ENCODE measurements around the gene PTGES2. TPM values are rescaled to one million over a fixed set of nuclear protein-coding genes. Genes with fewer than 3 reads are reported as not detected.

PTGES2 gene
- total and polyA plus RNA-seq, 2 of the 13 experiments (the other 11 are each of a cell fraction or from before 2014, with no cell fraction given): 63.7 to 79.8 TPM

DNA sequence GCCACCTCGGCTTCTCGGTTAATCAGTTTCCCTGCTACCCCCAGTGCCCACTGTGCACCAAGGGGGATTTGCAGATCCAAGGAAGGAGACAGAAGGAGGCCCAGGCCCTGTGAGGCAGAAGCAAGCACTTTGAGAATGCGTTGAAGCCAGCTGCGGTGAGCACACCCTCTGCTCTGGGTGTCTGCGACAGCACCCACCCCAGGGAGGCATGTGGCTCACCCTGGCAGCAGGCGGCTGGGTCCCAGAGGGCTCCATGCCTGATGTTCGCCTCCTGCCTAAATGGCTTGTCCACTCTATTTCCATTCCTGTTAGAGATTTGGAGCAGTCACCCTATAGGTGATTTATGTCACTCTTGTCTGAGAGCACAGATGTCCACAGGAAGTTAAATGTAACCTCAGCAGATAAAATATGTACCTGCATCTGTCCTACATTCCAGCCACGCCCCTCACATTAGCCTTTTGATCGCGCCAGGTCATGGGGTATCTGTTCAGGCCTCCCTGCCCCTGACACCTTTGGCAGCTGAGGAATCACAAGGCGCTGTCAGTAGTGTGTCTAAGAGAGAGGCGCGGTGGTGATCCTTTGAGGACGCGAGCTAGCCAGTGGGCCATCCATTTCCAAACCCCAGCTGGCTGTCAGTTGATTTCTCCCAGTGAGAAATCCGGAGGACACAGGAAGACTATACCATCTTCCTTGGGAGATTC lies 28.1 kb downstream of the PTGES2 start (continued):
- TF ChIP-seq ZKSCAN8 (CRISPR knock-in tag; IDR thresholded peaks at IDR 0.05; ENCODE audit: borderline replicate concordance) (no peak), NFKB2 (CRISPR knock-in tag; IDR thresholded peaks at IDR 0.05; ENCODE audit: borderline replicate concordance) (no peak), ZNF572 (CRISPR knock-in tag; IDR thresholded peaks at IDR 0.05) (no peak), NFIB (CRISPR knock-in tag; IDR thresholded peaks at IDR 0.05; ENCODE audit: borderline replicate concordance) (no peak), NRL (CRISPR knock-in tag; IDR thresholded peaks at IDR 0.05; ENCODE audit: borderline replicate concordance) (no peak), ZSCAN9 (CRISPR knock-in tag; IDR thresholded peaks at IDR 0.05; ENCODE audit: borderline replicate concordance) (no peak), ZNF138 (CRISPR knock-in tag; IDR thresholded peaks at IDR 0.05; ENCODE audit: low read depth) (no peak), ZNF264 (CRISPR knock-in tag; IDR thresholded peaks at IDR 0.05) (no peak), YEATS4 (CRISPR knock-in tag; IDR thresholded peaks at IDR 0.05; ENCODE audit: borderline replicate concordance) (no peak), ZBTB3 (CRISPR knock-in tag; IDR thresholded peaks at IDR 0.05; ENCODE audit: borderline replicate concordance, low read depth) (no peak)
- TF ChIP-seq, protein P1, sequence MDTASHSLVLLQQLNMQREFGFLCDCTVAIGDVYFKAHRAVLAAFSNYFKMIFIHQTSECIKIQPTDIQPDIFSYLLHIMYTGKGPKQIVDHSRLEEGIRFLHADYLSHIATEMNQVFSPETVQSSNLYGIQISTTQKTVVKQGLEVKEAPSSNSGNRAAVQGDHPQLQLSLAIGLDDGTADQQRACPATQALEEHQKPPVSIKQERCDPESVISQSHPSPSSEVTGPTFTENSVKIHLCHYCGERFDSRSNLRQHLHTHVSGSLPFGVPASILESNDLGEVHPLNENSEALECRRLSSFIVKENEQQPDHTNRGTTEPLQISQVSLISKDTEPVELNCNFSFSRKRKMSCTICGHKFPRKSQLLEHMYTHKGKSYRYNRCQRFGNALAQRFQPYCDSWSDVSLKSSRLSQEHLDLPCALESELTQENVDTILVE (CRISPR knock-in tag; IDR thresholded peaks at IDR 0.05): 0 out of 2 replicates have a peak, but pooled peaks have one; percentile 5
- TF ChIP-seq, protein P2, sequence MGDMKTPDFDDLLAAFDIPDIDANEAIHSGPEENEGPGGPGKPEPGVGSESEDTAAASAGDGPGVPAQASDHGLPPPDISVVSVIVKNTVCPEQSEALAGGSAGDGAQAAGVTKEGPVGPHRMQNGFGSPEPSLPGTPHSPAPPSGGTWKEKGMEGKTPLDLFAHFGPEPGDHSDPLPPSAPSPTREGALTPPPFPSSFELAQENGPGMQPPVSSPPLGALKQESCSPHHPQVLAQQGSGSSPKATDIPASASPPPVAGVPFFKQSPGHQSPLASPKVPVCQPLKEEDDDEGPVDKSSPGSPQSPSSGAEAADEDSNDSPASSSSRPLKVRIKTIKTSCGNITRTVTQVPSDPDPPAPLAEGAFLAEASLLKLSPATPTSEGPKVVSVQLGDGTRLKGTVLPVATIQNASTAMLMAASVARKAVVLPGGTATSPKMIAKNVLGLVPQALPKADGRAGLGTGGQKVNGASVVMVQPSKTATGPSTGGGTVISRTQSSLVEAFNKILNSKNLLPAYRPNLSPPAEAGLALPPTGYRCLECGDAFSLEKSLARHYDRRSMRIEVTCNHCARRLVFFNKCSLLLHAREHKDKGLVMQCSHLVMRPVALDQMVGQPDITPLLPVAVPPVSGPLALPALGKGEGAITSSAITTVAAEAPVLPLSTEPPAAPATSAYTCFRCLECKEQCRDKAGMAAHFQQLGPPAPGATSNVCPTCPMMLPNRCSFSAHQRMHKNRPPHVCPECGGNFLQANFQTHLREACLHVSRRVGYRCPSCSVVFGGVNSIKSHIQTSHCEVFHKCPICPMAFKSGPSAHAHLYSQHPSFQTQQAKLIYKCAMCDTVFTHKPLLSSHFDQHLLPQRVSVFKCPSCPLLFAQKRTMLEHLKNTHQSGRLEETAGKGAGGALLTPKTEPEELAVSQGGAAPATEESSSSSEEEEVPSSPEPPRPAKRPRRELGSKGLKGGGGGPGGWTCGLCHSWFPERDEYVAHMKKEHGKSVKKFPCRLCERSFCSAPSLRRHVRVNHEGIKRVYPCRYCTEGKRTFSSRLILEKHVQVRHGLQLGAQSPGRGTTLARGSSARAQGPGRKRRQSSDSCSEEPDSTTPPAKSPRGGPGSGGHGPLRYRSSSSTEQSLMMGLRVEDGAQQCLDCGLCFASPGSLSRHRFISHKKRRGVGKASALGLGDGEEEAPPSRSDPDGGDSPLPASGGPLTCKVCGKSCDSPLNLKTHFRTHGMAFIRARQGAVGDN (CRISPR knock-in tag; IDR thresholded peaks at IDR 0.05): peak; percentile 5; the same call in 1 of the 2 replicates
- TF ChIP-seq, protein P3, sequence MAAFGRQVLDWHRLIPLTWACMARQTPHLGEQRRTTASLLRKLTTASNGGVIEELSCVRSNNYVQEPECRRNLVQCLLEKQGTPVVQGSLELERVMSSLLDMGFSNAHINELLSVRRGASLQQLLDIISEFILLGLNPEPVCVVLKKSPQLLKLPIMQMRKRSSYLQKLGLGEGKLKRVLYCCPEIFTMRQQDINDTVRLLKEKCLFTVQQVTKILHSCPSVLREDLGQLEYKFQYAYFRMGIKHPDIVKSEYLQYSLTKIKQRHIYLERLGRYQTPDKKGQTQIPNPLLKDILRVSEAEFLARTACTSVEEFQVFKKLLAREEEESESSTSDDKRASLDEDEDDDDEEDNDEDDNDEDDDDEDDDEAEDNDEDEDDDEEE (CRISPR knock-in tag; IDR thresholded peaks at IDR 0.05): 0 out of 2 replicates have a peak, but pooled peaks have one; percentile 21
- TF ChIP-seq, protein P4, sequence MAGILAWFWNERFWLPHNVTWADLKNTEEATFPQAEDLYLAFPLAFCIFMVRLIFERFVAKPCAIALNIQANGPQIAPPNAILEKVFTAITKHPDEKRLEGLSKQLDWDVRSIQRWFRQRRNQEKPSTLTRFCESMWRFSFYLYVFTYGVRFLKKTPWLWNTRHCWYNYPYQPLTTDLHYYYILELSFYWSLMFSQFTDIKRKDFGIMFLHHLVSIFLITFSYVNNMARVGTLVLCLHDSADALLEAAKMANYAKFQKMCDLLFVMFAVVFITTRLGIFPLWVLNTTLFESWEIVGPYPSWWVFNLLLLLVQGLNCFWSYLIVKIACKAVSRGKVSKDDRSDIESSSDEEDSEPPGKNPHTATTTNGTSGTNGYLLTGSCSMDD (CRISPR knock-in tag; IDR thresholded peaks at IDR 0.05): no peak
- TF ChIP-seq, protein P5, sequence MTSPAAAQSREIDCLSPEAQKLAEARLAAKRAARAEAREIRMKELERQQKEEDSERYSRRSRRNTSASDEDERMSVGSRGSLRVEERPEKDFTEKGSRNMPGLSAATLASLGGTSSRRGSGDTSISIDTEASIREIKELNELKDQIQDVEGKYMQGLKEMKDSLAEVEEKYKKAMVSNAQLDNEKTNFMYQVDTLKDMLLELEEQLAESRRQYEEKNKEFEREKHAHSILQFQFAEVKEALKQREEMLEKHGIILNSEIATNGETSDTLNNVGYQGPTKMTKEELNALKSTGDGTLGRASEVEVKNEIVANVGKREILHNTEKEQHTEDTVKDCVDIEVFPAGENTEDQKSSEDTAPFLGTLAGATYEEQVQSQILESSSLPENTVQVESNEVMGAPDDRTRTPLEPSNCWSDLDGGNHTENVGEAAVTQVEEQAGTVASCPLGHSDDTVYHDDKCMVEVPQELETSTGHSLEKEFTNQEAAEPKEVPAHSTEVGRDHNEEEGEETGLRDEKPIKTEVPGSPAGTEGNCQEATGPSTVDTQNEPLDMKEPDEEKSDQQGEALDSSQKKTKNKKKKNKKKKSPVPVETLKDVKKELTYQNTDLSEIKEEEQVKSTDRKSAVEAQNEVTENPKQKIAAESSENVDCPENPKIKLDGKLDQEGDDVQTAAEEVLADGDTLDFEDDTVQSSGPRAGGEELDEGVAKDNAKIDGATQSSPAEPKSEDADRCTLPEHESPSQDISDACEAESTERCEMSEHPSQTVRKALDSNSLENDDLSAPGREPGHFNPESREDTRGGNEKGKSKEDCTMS (CRISPR knock-in tag; conservative IDR thresholded peaks at IDR 0.05): no peak
- TF ChIP-seq, protein P6, sequence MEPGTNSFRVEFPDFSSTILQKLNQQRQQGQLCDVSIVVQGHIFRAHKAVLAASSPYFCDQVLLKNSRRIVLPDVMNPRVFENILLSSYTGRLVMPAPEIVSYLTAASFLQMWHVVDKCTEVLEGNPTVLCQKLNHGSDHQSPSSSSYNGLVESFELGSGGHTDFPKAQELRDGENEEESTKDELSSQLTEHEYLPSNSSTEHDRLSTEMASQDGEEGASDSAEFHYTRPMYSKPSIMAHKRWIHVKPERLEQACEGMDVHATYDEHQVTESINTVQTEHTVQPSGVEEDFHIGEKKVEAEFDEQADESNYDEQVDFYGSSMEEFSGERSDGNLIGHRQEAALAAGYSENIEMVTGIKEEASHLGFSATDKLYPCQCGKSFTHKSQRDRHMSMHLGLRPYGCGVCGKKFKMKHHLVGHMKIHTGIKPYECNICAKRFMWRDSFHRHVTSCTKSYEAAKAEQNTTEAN (CRISPR knock-in tag; conservative IDR thresholded peaks at IDR 0.05): no peak
